IMR-90 (cell line): ENCODE measurements around the gene ASAP2.

Experiments used
- BHLHE40 ChIP-seq: fragments of 150-350 bp; IDR thresholded peaks from 2 replicates; pipeline ENCODE4 v1.6.1; 2016; ENCODE audit warnings: mild to moderate bottlenecking, low read depth, low read length
- CEBPB ChIP-seq: IDR thresholded peaks from 2 replicates; pipeline ENCODE4 v1.6.1; 2012; ENCODE audit warnings: low read depth, low read length, improper control_type of control experiment
- CHD1 ChIP-seq: IDR thresholded peaks from 2 replicates; pipeline ENCODE4 v1.6.1; 2012; ENCODE audit warnings: low read depth, low read length, improper control_type of control experiment
- FOS ChIP-seq: fragments of 150-350 bp; IDR thresholded peaks from 2 replicates; pipeline ENCODE4 v1.6.1; 2016; ENCODE audit warnings: low read depth, low read length
- MAFK ChIP-seq: IDR thresholded peaks from 2 replicates; pipeline ENCODE4 v1.6.1; 2012; ENCODE audit warnings: low read depth, low read length, improper control_type of control experiment
- MAZ ChIP-seq: IDR thresholded peaks from 2 replicates; pipeline ENCODE4 v1.6.1; 2012; ENCODE audit warnings: low read depth, mild to moderate bottlenecking, low read length, improper control_type of control experiment, moderate library complexity, borderline replicate concordance
- MXI1 ChIP-seq: IDR thresholded peaks from 2 replicates; pipeline ENCODE4 v1.6.1; 2012; ENCODE audit warnings: low read depth, mild to moderate bottlenecking, low read length, moderate library complexity, borderline replicate concordance
- POLR2A ChIP-seq: IDR thresholded peaks from 2 replicates; pipeline ENCODE4 v1.6.1; 2012; ENCODE audit warnings: mild to moderate bottlenecking, low read depth, low read length
- RAD21 ChIP-seq: IDR thresholded peaks from 2 replicates; pipeline ENCODE4 v1.6.1; 2012; ENCODE audit warnings: low read length, improper control_type of control experiment
- RCOR1 ChIP-seq: IDR thresholded peaks from 2 replicates; pipeline ENCODE4 v1.6.1; 2012; ENCODE audit warnings: mild to moderate bottlenecking, low read length, improper control_type of control experiment; ENCODE audit not compliant: insufficient replicate concordance
- RFX5 ChIP-seq: IDR thresholded peaks from 2 replicates; pipeline ENCODE4 v1.8.0; 2012; ENCODE audit warnings: low read depth, mild to moderate bottlenecking, low read length, moderate library complexity
- SMC3 ChIP-seq: fragments of 150-350 bp; IDR thresholded peaks from 2 replicates; pipeline ENCODE4 v1.6.1; 2016; ENCODE audit warnings: low read depth, mild to moderate bottlenecking, antibody characterized with exemption, low read length, moderate library complexity
- TF ChIP-seq, protein P1 (sequence below): conservative IDR thresholded peaks from 2 replicates; pipeline ENCODE4 v1.5.1; 2012; ENCODE audit warnings: mild to moderate bottlenecking, low read depth, low read length, improper control_type of control experiment

DNA sequence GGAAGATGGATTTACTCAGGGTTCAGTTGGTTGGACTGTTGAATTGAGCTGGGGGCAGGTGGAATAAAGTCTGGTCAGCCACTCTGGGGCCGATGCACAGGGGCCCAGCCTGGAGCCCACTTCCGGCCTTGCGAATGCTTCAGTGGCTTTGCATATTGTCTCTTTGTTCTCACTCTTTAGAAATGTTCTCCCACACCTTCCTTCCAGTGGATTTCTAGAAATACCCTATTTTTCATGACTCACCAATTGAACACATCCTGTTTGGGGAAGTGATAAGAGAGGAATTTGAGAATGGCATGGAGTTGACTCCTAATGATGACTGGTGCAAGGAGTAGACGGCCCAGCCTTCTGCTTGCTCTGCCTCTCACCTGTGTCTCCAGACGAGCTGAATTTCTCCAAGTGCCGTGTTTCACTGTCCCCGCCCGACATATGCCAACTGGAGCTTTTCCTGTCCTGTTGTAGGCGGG is 28.1 kb downstream of the ASAP2 start:
- TF ChIP-seq POLR2A (no peak), CHD1 (0 out of 2 replicates have a peak, but pooled peaks have one; percentile 2), SMC3 (no peak), BHLHE40 (peak; percentile 48), MXI1 (no peak), RAD21 (no peak), RCOR1 (peak; percentile 48), MAFK (peak; percentile 27; the same call in 1 of the 2 replicates), CEBPB (0 out of 2 replicates have a peak, but pooled peaks have one; percentile 39), RFX5 (no peak), FOS (peak; percentile 94), MAZ (peak; percentile 43; the same call in 1 of the 2 replicates)
- TF ChIP-seq, protein P1, sequence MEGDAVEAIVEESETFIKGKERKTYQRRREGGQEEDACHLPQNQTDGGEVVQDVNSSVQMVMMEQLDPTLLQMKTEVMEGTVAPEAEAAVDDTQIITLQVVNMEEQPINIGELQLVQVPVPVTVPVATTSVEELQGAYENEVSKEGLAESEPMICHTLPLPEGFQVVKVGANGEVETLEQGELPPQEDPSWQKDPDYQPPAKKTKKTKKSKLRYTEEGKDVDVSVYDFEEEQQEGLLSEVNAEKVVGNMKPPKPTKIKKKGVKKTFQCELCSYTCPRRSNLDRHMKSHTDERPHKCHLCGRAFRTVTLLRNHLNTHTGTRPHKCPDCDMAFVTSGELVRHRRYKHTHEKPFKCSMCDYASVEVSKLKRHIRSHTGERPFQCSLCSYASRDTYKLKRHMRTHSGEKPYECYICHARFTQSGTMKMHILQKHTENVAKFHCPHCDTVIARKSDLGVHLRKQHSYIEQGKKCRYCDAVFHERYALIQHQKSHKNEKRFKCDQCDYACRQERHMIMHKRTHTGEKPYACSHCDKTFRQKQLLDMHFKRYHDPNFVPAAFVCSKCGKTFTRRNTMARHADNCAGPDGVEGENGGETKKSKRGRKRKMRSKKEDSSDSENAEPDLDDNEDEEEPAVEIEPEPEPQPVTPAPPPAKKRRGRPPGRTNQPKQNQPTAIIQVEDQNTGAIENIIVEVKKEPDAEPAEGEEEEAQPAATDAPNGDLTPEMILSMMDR, result no peak
